Large intestine (tissue), 3 donors: Measurements from ENCODE around the gene RSAD2. TPM values are rescaled to one million over a fixed set of nuclear protein-coding genes. Genes with fewer than 3 reads are reported as not detected.

Source experiments
- DNase-seq, 2 donors: peaks; one replicate each; pipeline versions ENCODE4 v3.0.0 to v3.0.0-alpha.2; 2013
- H3K27ac ChIP-seq: one replicate; pipeline ENCODE4 v1.5.1; 2013; ENCODE audit warnings: low read length
- H3K27me3 ChIP-seq: 2 replicates; pipeline ENCODE4 v1.6.1; 2013; ENCODE audit warnings: low read length; ENCODE audit not compliant: control insufficient read depth, insufficient read depth
- H3K36me3 ChIP-seq: 2 replicates; pipeline ENCODE4 v1.6.1; 2013; ENCODE audit warnings: low read length; ENCODE audit not compliant: control insufficient read depth, insufficient read depth
- H3K4me1 ChIP-seq: one replicate; pipeline ENCODE4 v1.6.1; 2013; ENCODE audit warnings: low read length; ENCODE audit not compliant: control insufficient read depth, insufficient read depth
- H3K4me3 ChIP-seq: one replicate; pipeline ENCODE4 v1.5.1; 2013; ENCODE audit warnings: low read length
- H3K9me3 ChIP-seq: one replicate; pipeline ENCODE4 v1.6.1; 2013; ENCODE audit warnings: mild to moderate bottlenecking, low read depth, low read length, moderate library complexity; ENCODE audit not compliant: control insufficient read depth
- WGBS: methylation state at CpG from one replicate; pipeline ENCODE4 v1.1.5; 2013; ENCODE audit warnings: low lambda C conversion rate; ENCODE audit not compliant: insufficient coverage; 5-methylcytosine and 5-hydroxymethylcytosine counted together
- polyA plus RNA-seq: library from polyadenylated mRNA; unstranded; fragments of 120-200 nt; gene quantifications from one replicate; pipeline ENCODE4 v1.2.1, GENCODE V29; 2013

Gene RSAD2
- polyA plus RNA-seq, 1 donor = 3.7 TPM

- H3K4me3 ChIP-seq = no peak overlapping the region
- peaks cover 34% of the 10 kb centered on the region for H3K36me3 ChIP-seq
- H3K27me3 ChIP-seq = no peaks in the 10 kb centered on the region
- H3K27ac ChIP-seq = no peak overlapping the region
- DNase-seq = no peak
- 80% methylated on average over 2 of the region's 6 CpGs for WGBS
- no peaks in the 10 kb centered on the region for H3K9me3 ChIP-seq
- H3K4me1 ChIP-seq = peaks cover 15% of the 10 kb centered on the region
Measured at GRCh38 chr2:6863792-6864191, 13.8 kb upstream of the RSAD2 start.

GRCh38 chr2:6864231-6864754 lies 13.3 kb upstream of the RSAD2 start:
- H3K36me3 ChIP-seq = peaks cover 30% of the 10 kb centered on the region
- DNase-seq = peak in 1 of 2 donors; percentile 57
- peak overlapping the region; percentile 6 for H3K27ac ChIP-seq
- no peaks in the 10 kb centered on the region for H3K27me3 ChIP-seq
- H3K4me1 ChIP-seq = peaks cover 15% of the 10 kb centered on the region
- WGBS = no CpG with 5 or more reads among the region's 8 CpGs
- H3K9me3 ChIP-seq = no peaks in the 10 kb centered on the region
- H3K4me3 ChIP-seq = peak overlapping the region; percentile 19

GRCh38 chr2:6864923-6865345 lies 12.6 kb upstream of the RSAD2 start:
- no peaks in the 10 kb centered on the region for H3K9me3 ChIP-seq
- peaks cover 15% of the 10 kb centered on the region for H3K4me1 ChIP-seq
- WGBS = no CpG with 5 or more reads among the region's 37 CpGs
- no peaks in the 10 kb centered on the region for H3K27me3 ChIP-seq
- peaks cover 23% of the 10 kb centered on the region for H3K36me3 ChIP-seq
- H3K4me3 ChIP-seq = peak overlapping the region; percentile 19
- DNase-seq = peak in 1 of 2 donors; percentile 23
- H3K27ac ChIP-seq = peak overlapping the region; percentile 6

GRCh38 chr2:6865346-6866274 lies 12.0 kb upstream of the RSAD2 start, which contains the start of gene CMPK2:
Gene CMPK2 (minus strand): TSS chr2:6865907. CDS start chr2:6865696, 211 bp downstream.
- H3K9me3 ChIP-seq = no peaks in the 10 kb centered on the region
- WGBS = no CpG with 5 or more reads among the region's 115 CpGs
- peaks cover 15% of the 10 kb centered on the region for H3K4me1 ChIP-seq
- DNase-seq = peak; percentile 82 to 95
- H3K27me3 ChIP-seq = no peaks in the 10 kb centered on the region
- peak within 1 kb of the TSS; percentile 68 for H3K27ac ChIP-seq
- peaks cover 17% of the 10 kb centered on the region for H3K36me3 ChIP-seq
- H3K4me3 ChIP-seq = peak within 1 kb of the TSS; percentile 55

GRCh38 chr2:6866275-6866671 lies 11.3 kb upstream of the RSAD2 start:
- H3K4me3 ChIP-seq = peak overlapping the region; percentile 55
- WGBS = 10% methylated on average over 4 of the region's 9 CpGs
- H3K4me1 ChIP-seq = peaks cover 15% of the 10 kb centered on the region
- H3K9me3 ChIP-seq = no peaks in the 10 kb centered on the region
- peaks cover 13% of the 10 kb centered on the region for H3K36me3 ChIP-seq
- DNase-seq = peak; percentile 38 to 81
- no peaks in the 10 kb centered on the region for H3K27me3 ChIP-seq
- H3K27ac ChIP-seq = peak overlapping the region; percentile 68

DNA sequence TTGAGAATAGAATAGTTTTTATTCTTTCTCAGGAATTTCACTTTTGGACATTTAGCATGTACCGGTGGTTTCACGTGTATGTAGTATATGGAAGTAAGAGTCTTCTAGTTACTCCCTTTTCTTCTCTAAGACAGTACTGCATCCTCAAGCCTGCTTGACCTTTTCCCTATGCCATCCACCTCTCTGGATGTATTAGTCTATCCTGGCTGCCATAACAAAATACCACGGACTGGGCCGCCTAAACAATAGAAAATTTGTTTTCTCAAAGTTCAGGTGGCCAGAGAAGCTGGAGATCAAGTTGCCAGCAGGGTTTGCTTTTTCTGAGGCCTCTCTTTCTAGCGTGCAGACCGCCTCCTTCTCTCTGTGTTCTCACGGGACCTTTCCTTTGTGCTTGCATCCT lies 10.6 kb upstream of the RSAD2 start:
- WGBS = 96% methylated on average over 3 of the region's 7 CpGs
- no peaks in the 10 kb centered on the region for H3K27me3 ChIP-seq
- peaks cover 9% of the 10 kb centered on the region for H3K36me3 ChIP-seq
- H3K27ac ChIP-seq = no peak overlapping the region
- H3K9me3 ChIP-seq = no peaks in the 10 kb centered on the region
- no peak overlapping the region for H3K4me3 ChIP-seq
- H3K4me1 ChIP-seq = peaks cover 15% of the 10 kb centered on the region
- DNase-seq = no peak

DNA sequence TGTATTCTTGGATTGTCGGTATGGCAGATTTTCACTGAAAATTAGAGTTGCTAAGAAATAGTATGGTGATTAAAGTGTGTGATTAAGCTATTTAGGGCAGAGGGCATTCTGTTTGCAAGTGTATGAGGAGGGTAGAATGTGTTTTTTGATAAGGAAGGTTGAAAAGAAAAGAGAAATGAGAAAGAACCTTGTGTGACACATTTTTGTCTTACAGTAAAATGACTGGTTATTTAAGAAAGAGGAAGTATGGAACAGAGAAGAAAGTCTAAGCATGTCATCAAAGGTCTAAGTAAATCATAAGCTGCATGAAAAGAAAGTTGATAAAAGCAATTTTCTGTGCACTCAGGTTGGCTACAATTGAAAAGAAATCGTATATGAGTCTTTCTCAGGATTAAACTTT lies 5.2 kb upstream of the RSAD2 start:
- H3K4me3 ChIP-seq = no peak overlapping the region
- no peak for DNase-seq
- H3K9me3 ChIP-seq = no peaks in the 10 kb centered on the region
- H3K27me3 ChIP-seq = no peaks in the 10 kb centered on the region
- peaks cover 2% of the 10 kb centered on the region for H3K36me3 ChIP-seq
- WGBS = 95% methylated on average over 2 of the region's 2 CpGs
- H3K27ac ChIP-seq = no peak overlapping the region
- no peaks in the 10 kb centered on the region for H3K4me1 ChIP-seq

DNA sequence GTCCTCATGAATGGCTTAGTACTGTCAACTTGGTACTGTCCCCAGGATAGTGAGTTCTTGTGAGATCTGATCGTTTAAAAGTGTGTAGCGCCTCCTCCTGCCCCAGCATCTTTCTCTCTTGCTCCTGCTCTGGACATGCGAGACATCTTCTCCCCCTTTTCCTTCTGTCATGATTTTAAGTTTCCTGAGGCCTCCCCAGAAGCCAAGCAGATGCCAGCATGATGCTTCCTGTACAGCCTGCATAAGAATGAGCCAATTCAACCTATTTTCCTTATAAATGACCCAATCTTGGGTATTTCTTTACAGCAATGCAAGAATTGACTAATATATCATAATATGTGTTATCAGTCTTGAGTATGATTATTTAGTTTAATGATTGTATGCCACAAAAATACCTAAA lies 3.5 kb upstream of the RSAD2 start:
- no peaks in the 10 kb centered on the region for H3K36me3 ChIP-seq
- H3K4me1 ChIP-seq = peaks cover 6% of the 10 kb centered on the region
- H3K4me3 ChIP-seq = no peak overlapping the region
- H3K27me3 ChIP-seq = no peaks in the 10 kb centered on the region
- 100% methylated on average over 2 of the region's 3 CpGs for WGBS
- no peak for DNase-seq
- H3K27ac ChIP-seq = no peak overlapping the region
- no peaks in the 10 kb centered on the region for H3K9me3 ChIP-seq

DNA sequence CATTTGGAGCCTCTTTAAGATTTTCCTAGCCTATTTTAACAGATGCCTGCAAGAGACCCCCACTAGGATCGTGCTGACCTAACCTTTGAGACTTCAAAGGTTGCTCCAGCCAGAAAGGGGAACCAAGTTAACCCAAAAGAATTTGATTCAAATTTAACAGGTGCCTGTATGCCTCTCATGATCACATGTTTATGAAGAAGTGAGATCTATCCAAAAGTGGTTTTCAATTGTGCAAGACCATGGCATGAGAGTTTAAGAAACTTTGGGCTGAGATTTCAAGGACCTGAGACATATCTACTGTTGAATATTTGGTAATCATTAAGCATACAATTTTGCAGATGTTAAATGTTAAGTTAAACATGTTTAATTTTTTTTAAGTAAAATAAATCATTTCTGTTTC lies 1.3 kb upstream of the RSAD2 start:
- no peak for DNase-seq
- WGBS = no CpG with 5 or more reads among the region's 1 CpG

DNA sequence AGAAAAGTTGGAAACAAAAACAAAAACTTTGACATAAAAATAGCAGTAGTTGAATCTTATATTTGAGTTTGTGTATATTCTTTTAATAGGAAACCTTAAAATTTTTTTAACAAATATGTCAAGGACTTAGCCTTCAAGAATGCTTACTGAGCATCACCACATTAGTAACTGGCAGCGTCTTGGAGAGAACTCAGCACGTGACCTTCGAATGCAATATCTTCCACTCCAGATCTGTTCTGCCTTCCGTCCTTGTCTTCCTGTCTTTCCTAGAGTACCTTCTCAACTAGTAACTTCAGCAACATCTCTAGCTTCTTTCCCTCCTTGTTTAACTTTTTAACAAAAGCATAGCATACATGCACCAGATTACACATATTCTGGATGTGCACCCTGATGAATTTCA lies 972 bp downstream of the RSAD2 start:
- no peaks in the 10 kb centered on the region for H3K27me3 ChIP-seq
- H3K36me3 ChIP-seq = no peaks in the 10 kb centered on the region
- H3K27ac ChIP-seq = no peak overlapping the region
- WGBS = 100% methylated on average over 1 of the region's 4 CpGs
- H3K9me3 ChIP-seq = no peaks in the 10 kb centered on the region
- no peak overlapping the region for H3K4me3 ChIP-seq
- peaks cover 6% of the 10 kb centered on the region for H3K4me1 ChIP-seq
- DNase-seq = no peak

More for the DNA sequence above, 1.3 kb upstream of the RSAD2 start:
- Histone ChIP-seq H3K9me3 (no peaks in the 10 kb centered on the region), H3K4me1 (peaks cover 6% of the 10 kb centered on the region), H3K27ac (no peak overlapping the region), H3K27me3 (no peaks in the 10 kb centered on the region), H3K36me3 (no peaks in the 10 kb centered on the region), H3K4me3 (no peak overlapping the region)
